Adipocyte (in vitro differentiated cells): ENCODE results near the gene TBK1.
A peak's percentile ranks its signal among the peaks of the same experiment; 100 is the strongest.
"Not testable (repeated sequence)": the region's sequence is repeated elsewhere in the genome, so short reads cannot be mapped to it uniquely, and the experiment has no call there.

Experiments
- DNase-seq: peaks from one replicate; pipeline ENCODE4 v3.0.0-alpha.2; 2015; ENCODE audit warnings: low read depth
- H3K27me3 ChIP-seq: replicated peaks from 2 replicates; pipeline ENCODE4 v1.7.0; 2013; ENCODE audit warnings: mild to moderate bottlenecking, low read length, moderate library complexity; ENCODE audit not compliant: control insufficient read depth, insufficient read depth
- H3K36me3 ChIP-seq: 2 replicates; pipeline ENCODE4 v1.7.0; 2013; ENCODE audit warnings: low read length, mild to moderate bottlenecking, moderate library complexity; ENCODE audit not compliant: control insufficient read depth, insufficient read depth, severe bottlenecking
- H3K4me1 ChIP-seq: 2 replicates; pipeline ENCODE4 v1.7.0; 2013; ENCODE audit warnings: mild to moderate bottlenecking, low read length, moderate library complexity; ENCODE audit not compliant: control insufficient read depth, insufficient read depth
- H3K4me3 ChIP-seq: 2 replicates; pipeline ENCODE4 v1.7.0; 2013; ENCODE audit warnings: mild to moderate bottlenecking, low read length, moderate library complexity
- H3K9ac ChIP-seq: 2 replicates; pipeline ENCODE4 v1.7.0; 2013; ENCODE audit warnings: mild to moderate bottlenecking, low read length, moderate library complexity
- H3K9me3 ChIP-seq: 2 replicates; pipeline ENCODE4 v1.7.0; 2013; ENCODE audit warnings: mild to moderate bottlenecking, low read length, moderate library complexity; ENCODE audit not compliant: control insufficient read depth

The TBK1 gene

GRCh38 chr12:64497903-64498302 is 46.0 kb downstream of the TBK1 start:
- Histone ChIP-seq H3K9me3 (no peaks in the 10 kb centered on the region), H3K9ac (no peak overlapping the region), H3K27me3 (no peaks in the 10 kb centered on the region), H3K4me3 (no peak overlapping the region), H3K36me3 (peaks cover 85% of the 10 kb centered on the region), H3K4me1 (no peaks in the 10 kb centered on the region)
- DNase-seq, result no peak

DNA sequence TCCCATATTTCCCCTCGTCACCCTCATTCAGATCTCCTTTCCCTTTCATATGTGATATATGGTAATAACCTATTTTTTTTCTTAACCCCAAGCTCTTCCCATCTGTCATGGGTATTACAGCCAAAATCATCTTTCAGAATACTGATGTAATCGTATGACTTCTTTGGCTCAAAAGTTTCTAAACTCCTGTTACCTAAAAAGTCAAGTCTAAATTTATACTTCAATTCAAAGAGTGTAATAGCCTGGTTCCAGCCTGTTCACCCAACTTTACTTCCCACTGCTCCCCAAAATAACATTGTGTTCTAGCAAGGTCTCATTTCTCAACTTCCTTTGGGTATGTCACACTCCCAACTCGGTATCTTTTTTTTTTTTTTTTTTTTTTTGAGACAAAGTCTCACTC is 48.5 kb downstream of the TBK1 start:
- H3K36me3 ChIP-seq, result peaks cover 62% of the 10 kb centered on the region
- H3K4me1 ChIP-seq, result no peaks in the 10 kb centered on the region
- H3K4me3 ChIP-seq, result no peak overlapping the region

GRCh38 chr12:64501486-64501885 is 49.6 kb downstream of the TBK1 start:
- Histone ChIP-seq H3K36me3 (peaks cover 52% of the 10 kb centered on the region), H3K4me1 (no peaks in the 10 kb centered on the region), H3K4me3 (no peak overlapping the region), H3K9me3 (no peaks in the 10 kb centered on the region), H3K9ac (no peak overlapping the region), H3K27me3 (no peaks in the 10 kb centered on the region)
- DNase-seq, result no peak

More for the DNA sequence above, 48.5 kb downstream of the TBK1 start:
- Histone ChIP-seq H3K9me3 (no peaks in the 10 kb centered on the region), H3K9ac (no peak overlapping the region), H3K27me3 (no peaks in the 10 kb centered on the region)
- no peak for DNase-seq

DNA sequence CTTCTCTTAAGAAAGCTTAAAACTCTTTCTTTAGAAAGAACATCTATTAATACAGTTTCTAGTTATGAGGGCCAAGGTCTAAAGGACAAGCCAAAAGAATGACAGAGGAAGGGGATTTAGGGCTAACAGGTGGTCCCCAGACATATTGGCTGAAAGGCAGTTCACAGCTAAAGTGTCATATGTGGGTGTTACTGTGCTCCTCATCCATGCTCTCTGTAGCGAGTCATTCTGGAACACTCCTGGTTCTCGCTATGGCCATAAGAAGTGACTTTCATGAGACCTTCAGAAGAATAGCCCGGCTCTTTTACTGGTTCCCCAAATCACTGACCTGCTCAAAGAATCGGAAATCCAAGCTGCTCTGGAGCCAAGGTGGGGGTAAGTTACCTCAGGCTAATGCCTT is 55.0 kb downstream of the TBK1 start:
- peaks cover 2% of the 10 kb centered on the region for H3K36me3 ChIP-seq
- DNase-seq, result no peak
- H3K4me3 ChIP-seq, result no peak overlapping the region

GRCh38 chr12:64510667-64511066 is 58.7 kb downstream of the TBK1 start:
- no peak for DNase-seq
- H3K4me1 ChIP-seq, result no peaks in the 10 kb centered on the region
- no peaks in the 10 kb centered on the region for H3K36me3 ChIP-seq
- no peaks in the 10 kb centered on the region for H3K9me3 ChIP-seq
- no peaks in the 10 kb centered on the region for H3K27me3 ChIP-seq
- no peak overlapping the region for H3K9ac ChIP-seq
- H3K4me3 ChIP-seq, result no peak overlapping the region

More for the DNA sequence above, 55.0 kb downstream of the TBK1 start:
- no peaks in the 10 kb centered on the region for H3K27me3 ChIP-seq
- no peak overlapping the region for H3K9ac ChIP-seq
- H3K4me1 ChIP-seq, result no peaks in the 10 kb centered on the region
- no peaks in the 10 kb centered on the region for H3K9me3 ChIP-seq

DNA sequence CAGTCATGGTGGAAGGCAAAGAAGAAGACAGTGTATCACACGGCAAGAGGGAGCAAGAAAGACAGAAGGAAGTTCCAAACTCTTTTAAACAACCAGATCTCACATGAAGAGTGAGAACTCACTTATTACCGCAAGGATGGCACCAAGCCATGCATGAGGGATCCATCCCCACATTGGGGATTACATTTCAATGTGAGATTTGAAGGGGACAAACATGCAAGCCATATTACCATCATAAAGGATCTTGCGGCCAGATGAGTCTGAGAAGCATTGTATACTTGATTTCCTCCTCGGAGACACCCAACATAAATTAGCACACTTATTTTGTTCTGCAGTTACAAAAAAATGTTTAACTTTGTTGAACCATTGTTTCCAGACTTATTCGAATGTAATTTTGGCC is 66.5 kb downstream of the TBK1 start:
- Histone ChIP-seq H3K9me3 (no peaks in the 10 kb centered on the region), H3K4me1 (peaks cover 18% of the 10 kb centered on the region), H3K4me3 (no peak overlapping the region), H3K9ac (no peak overlapping the region), H3K36me3 (no peaks in the 10 kb centered on the region), H3K27me3 (no peaks in the 10 kb centered on the region)
- DNase-seq, result no peak

- no peak for DNase-seq
- Histone ChIP-seq H3K36me3 (no peaks in the 10 kb centered on the region), H3K27me3 (no peaks in the 10 kb centered on the region), H3K9ac (peak overlapping the region; percentile 38), H3K4me1 (peaks cover 21% of the 10 kb centered on the region), H3K4me3 (no peak overlapping the region), H3K9me3 (no peaks in the 10 kb centered on the region)
Observed at GRCh38 chr12:64521833-64522232, 69.9 kb downstream of the TBK1 start.

GRCh38 chr12:64522316-64522715 is 70.4 kb downstream of the TBK1 start:
- no peaks in the 10 kb centered on the region for H3K27me3 ChIP-seq
- H3K36me3 ChIP-seq, result no peaks in the 10 kb centered on the region
- H3K4me3 ChIP-seq, result peak overlapping the region; percentile 22
- peak overlapping the region; percentile 38 for H3K9ac ChIP-seq
- H3K4me1 ChIP-seq, result peaks cover 21% of the 10 kb centered on the region
- no peaks in the 10 kb centered on the region for H3K9me3 ChIP-seq
- DNase-seq, result peak; percentile 42

- peak overlapping the region; percentile 22 for H3K4me3 ChIP-seq
- no peaks in the 10 kb centered on the region for H3K27me3 ChIP-seq
- no peaks in the 10 kb centered on the region for H3K9me3 ChIP-seq
- H3K4me1 ChIP-seq, result peaks cover 21% of the 10 kb centered on the region
- H3K9ac ChIP-seq, result no peak overlapping the region
- no peaks in the 10 kb centered on the region for H3K36me3 ChIP-seq
- DNase-seq, result peak; percentile 42
Observed at GRCh38 chr12:64522807-64523206, 70.9 kb downstream of the TBK1 start.

- not testable (repeated sequence) for H3K27me3 ChIP-seq
- DNase-seq, result peak; percentile 60
- peaks cover 21% of the 10 kb centered on the region for H3K4me1 ChIP-seq
Observed at GRCh38 chr12:64523565-64524444, 71.9 kb downstream of the TBK1 start.

DNA sequence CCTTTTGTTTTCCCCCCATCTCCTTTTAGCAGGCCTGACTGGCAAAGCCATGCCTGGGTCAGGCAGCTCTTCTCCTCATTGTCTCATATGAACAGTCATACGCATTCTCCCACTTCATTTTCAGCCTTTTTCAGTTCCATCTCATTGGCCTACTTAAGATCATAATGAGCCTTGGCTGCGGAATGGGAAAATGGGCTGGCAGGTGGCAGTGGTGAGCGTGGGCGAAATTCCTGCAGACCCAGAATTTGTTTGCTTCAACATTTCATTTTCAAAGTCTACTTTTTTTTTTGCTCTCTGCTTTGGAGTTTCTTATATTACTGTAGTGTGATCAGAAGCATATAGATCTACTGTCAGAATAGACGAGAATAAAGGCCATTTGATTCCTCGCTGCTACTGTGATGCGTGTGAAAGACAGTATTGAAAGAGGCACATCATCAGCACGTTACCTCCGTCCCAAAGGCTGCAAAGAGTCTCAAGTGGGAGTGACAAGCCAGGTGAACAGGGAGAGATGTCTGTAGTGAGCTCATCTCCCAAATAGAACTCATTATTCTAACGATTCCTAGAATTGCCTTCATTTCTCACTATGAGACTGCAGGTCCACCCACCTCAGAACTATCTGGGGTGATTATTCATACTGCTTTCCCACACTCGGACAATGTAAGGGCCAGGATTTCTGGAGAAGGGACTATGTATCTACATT is 73.7 kb downstream of the TBK1 start:
- H3K4me3 ChIP-seq, result no peak overlapping the region
- H3K4me1 ChIP-seq, result peaks cover 21% of the 10 kb centered on the region
- no peaks in the 10 kb centered on the region for H3K9me3 ChIP-seq
- H3K27me3 ChIP-seq, result no peaks in the 10 kb centered on the region
- no peak overlapping the region for H3K9ac ChIP-seq
- H3K36me3 ChIP-seq, result no peaks in the 10 kb centered on the region
- DNase-seq, result no peak

More at GRCh38 chr12:64523565-64524444, 71.9 kb downstream of the TBK1 start:
- H3K4me3 ChIP-seq, H3K9ac ChIP-seq, H3K36me3 ChIP-seq, H3K9me3 ChIP-seq: not testable (repeated sequence)
